GM15510 (cell line): Measurements from ENCODE around the gene ABCA1.

Experiments used
- POLR2A ChIP-seq: IDR thresholded peaks from 3 replicates; pipeline ENCODE4 v1.6.1; 2011; ENCODE audit warnings: borderline replicate concordance; ENCODE audit not compliant: insufficient read length; ENCODE audit errors: extremely low read depth

Gene ABCA1

DNA sequence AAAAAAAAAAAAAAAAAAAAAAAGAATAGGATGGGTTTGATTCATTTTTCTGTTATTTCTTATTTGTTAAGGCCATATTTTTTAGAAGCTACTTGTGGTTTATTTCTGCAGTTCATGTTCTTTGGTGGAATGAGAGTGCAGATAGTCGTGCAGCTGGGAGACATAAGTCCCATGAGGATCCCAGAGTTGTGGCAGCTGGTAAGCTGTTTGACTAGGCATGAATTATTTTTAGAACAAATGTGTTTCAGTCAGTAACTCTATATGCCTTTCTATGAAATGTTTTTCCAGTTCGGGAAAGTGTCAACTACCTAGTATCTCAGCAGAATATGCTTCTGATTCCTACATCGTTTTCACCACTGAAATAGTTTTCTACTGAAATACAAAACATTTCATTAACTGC, 169.0 kb downstream of the ABCA1 start:
- TF ChIP-seq POLR2A, result no peak

DNA sequence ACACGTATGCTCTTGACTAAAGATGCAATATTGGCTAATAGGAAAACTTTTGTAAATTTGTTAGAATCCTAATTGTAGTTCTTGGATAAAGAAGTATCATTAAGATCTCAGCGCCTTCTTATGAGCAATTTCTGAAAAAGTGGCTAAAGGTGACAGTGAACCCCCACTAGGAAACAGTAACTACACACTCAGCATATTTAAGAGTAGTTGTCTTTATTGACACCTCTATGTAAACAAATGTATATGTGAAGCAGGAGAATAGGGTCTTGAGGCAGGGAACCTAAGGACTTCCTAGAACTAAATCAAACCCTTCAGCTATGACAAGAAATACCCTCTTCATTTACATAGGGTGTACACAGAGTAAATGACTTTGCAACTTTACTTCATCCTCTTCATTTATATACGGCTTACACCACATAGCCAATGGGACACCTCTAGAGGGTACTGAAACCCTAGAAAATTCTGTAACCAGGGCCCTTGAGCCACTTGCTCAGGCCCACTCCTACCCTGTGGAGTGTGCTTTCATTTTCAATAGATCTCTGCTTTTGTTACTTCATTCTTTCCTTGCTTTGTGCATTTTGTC, 177.7 kb downstream of the ABCA1 start:
- TF ChIP-seq POLR2A, result no peak

DNA sequence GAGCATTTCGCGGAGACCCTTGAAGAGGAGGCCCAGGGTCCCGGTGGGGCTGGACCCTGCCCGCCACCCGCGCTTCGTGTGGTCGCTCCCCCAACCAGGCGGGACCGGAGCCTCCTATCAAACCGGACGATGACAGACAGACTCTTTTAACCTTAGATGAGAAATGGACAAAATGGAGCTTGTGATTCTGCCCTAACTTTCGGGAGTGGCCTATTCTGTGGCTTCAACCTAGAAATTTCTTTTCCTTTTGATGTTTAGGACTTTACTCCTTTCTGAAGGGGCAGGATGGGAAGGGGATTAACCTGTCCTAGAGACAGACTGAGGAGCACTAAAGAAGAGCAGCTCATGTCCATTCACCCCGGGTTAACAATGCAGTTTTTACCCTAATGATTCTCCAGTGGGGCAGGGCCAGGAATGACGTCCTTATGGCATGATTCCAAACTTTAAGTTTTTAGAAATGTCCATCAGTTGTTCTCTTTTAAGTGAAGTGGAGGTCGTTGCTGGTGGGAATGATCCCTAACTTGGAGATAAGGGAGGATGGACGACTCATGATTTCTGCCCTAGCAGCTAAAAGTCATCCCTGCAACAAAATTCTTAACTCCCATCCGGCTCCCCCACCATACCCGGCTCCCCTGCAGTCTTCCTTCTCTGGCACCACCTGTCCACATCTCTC, 179.5 kb downstream of the ABCA1 start:
- TF ChIP-seq POLR2A, result no peak

DNA sequence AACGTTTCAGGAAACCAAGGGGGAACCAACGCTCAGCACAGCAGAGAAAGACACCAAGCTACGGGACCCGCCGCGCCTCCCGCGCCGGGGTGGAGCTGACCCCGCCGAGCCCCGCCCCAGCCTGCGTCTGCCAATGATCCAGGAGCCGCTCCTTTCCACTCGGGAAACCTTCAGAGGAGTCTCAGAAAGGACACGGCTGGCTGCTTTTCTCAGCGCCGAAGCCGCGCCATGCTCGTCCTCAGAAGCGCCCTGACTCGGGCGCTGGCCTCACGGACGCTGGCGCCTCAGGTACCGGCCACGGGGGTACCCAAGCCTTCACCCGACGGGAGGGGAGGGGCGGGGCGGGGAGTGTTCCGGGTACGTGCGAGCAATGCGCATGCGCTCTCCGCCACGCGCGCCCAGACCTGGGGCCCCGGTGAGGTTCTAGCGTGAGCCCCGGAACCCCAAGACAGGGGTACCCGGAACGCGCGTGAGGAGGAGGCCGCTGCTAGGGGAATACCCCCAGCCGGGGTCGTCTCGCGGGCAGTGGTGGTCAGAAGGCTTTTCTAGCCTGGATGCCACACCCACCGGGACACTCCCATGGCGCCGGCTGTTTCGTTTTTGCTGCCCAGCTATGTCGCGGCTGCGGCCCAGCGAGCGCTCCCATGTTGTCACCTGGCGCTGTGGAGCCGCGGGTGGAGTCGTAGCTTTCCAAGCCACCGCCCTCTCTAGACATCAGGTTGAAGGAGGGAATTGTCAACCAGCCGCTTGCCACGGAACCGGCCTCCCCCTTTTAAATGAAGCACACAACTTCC, 180.2 kb downstream of the ABCA1 start, which contains the start of gene NIPSNAP3A:
NIPSNAP3A (plus strand) TSS at position 119 of the 794 bp plus-strand sequence; CDS start at position 229, 110 bp downstream.
- peak; percentile 64 for TF ChIP-seq POLR2A

DNA sequence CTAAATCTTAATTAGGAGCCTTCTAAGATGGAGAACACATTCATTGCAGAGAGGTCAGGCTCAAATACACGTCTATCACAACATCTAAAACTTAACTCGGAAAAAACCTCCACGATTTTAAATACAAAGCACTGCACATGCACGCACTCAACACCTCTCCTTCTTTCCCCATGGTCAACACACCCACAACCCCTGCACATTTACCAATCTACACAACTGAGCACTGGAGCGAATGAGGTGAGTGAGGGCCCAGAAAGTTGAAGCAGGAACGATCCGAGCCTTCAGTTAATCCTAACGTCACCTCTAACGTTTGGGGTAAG, 180.8 kb downstream of the ABCA1 start:
- no peak for TF ChIP-seq POLR2A

DNA sequence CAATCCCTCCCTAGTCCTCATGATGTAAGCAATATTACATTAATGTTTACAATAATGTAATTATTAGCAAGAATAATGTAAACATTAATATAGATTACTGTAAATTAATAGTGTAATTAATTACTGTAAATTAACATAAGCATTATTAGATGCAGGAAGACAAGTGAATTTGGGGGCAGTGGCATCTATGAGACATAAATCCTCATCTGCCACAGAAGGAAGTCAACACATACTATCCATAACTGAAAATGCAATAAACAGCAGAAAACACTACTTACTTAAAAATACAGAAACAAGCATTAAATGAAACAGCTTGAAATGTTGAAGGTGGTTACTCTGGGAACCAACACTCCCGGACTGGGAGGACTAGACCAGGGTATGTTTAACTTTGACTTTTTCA, 181.2 kb downstream of the ABCA1 start:
- no peak for TF ChIP-seq POLR2A

DNA sequence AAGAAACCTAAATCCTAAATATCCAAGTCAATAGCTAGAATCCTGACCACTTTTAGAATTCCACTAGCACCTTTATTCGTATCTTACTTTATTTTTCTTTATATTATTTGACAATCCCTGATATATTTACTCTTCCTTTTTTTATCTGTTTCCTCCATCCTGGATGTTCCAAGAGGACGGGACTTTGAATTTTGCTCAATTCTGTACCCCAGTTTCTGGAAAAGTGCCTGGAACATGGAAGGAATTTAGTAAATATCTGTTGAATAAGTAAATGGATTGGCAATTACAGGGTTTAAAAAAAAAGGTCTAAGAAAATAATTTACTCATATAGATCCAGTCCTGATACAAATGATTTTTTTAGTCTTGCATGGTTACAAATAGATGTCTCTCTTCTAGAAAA, 181.7 kb downstream of the ABCA1 start:
- TF ChIP-seq POLR2A, result no peak

DNA sequence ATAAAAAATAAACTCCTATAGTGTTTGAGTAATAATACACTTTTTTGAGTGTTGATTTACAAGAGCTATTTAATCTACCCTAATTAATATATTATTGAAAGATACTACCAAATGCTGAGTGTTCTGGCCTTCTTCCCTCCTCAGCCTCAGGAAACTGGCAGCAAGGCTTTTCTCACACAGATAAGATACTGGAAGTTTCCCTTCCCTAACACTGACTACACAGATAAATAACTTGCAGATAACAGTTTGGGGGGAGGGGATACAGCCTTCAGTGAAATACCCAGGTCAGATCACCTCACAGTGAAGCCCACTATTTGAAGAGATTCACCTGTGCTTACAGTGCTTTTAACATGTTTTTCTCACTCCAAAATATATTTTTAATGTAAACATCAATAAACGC, 182.1 kb downstream of the ABCA1 start:
- no peak for TF ChIP-seq POLR2A

DNA sequence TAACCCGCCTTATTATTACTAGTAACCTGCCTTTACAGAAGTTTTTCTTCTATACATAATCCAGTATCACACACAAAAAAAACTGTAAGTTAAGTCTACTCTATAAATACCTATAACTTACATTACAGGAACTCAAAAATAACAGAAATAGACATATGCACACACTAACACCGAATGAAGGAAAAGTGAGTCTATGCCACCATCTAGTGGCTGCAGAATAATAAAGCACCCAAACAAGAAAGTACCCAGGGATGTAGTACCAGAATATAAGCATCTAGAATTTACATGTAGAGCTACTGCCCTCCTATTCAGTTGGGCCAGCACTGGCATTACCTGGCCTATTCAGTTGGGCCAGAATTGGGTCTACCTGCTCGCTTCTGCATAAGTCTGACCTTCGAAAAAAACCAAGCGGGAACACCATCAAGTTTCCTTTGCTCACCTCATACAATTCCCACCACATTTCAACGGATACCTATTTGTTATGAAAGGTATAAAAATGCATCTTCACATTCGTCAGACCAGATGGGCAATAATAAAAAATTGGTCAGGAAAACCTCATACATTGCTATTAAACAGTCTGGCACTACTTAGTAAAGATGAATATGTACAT, 184.5 kb downstream of the ABCA1 start:
- no peak for TF ChIP-seq POLR2A

DNA sequence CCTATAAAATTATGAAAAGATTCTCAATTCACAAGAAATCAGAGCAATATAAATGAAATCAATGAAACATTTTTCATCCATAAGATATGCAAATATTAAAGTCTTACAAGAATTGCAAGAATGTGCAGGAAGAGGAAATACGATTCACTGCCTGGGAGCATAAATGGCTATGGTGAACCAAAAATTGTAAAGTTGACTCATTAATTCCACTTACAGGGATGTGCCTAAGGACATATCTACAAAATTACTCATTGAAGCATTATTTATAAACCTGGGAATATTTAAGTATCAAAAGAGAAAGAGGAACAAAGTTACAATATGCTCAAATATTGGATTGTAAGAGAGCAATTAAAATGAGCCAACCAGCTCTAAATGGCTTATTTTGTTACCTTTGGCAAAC, 187.3 kb downstream of the ABCA1 start:
- TF ChIP-seq POLR2A, result no peak

DNA sequence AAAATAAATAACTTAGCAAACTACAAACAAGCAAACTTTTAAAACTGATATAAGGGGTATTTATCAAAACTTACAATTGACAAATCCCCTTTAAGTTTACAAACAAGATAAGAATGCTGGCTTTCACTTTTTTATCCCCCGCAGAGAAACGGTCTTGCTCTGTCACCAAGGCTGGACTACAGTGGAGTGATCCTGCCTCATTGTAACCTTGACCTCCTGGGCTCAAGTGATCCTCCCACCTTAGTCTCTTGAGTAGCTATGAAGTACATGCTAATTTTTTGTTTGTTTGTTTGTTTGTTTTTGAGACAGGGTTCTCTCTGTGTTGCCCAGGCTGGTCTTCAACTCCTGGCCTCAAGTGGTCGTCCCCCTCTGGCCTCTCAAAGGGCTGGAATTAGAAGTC, 189.5 kb downstream of the ABCA1 start:
- no peak for TF ChIP-seq POLR2A
